ENCODE measurements around the gene EPHA7.

EPHA7 gene

DNA sequence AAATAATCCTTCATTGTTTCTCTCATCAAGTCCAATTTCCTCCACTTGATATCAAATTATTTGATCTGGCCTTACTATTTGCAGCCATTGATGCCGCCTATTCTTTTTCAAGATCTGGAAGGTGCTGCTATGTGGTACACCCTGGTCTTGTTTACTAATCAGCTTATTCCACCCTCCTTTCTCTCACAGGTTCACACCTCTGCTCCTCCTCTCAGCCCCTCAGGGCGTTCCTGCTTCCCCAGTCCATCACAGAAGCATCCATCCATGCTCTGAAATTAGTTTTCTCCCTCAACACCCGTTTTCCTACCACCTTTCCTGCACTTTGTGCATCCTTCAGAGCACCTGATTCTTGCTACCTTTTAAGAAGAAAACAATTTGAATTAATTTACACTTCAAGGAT is 183.6 kb downstream of the EPHA7 start:
- DNase-seq, result no peak

DNA sequence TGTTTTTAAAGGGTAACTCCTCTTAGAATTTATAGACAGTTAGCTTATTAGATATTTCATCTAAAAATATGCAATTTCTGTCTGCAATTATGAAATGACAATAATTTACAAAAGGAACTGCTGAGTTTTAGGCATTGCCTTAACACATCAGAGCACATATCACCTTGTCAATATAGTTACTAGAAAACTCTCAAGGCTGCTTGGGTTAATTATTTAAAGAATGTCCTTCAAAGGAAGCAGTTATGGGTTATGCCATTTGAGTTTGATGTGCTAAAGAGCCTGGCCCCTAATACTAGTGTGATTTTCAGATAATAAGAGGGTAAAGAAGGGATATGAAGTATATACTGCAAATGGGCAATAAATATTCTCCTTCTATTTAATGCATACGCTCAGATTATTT is 192.5 kb downstream of the EPHA7 start:
- no peak for DNase-seq

- DNase-seq, result no peak
These were observed 197.1 kb downstream of the EPHA7 start for GRCh38 chr6:93222071-93222851.

- peak; percentile 41 for DNase-seq
These were observed 199.9 kb downstream of the EPHA7 start for GRCh38 chr6:93219447-93219846.

GRCh38 chr6:93218096-93218495 is 201.3 kb downstream of the EPHA7 start:
- DNase-seq, result no peak

DNA sequence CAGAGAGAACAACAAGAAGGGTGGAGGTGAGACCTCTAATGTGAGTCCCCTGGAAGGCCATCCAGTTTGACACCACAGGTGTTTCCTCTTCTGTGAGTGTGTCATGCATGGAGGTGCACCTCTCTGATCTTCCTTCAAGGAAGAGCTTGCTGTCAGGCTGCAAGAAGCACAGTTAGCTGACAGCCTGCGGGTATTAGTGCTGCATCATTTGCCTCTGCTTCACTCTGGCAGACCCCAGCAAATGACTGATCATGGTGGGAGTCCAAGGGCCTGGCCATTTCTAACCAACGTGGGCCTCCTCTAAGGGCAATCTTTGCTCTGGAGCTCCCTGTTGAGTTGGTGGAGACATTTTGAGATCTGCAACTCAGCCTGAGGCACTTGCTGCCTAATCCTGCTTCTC is 206.3 kb downstream of the EPHA7 start:
- no peak for DNase-seq

GRCh38 chr6:93210908-93211307 is 208.5 kb downstream of the EPHA7 start:
- DNase-seq, result no peak

DNA sequence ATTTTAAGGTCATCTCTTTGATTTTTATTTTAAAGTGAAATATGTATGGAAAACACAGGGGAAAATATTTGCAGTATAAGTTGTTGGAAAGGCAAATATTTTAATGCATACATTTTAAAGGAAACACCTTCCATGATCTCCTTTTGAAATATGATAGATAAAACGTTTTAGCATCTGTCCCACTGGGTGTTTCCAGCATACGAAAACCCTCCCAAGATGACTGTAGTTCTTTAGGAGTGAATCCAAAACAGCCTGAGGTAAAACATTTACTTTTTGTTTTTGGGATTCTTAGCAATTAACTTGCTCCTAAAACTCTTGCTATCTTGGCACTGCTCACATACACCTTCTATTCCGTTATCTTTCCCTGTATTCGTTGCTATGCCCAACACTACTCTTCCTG is 210.0 kb downstream of the EPHA7 start:
- no peak for DNase-seq

- DNase-seq, result no peak
These were observed 222.9 kb downstream of the EPHA7 start for GRCh38 chr6:93196406-93196970.

DNA sequence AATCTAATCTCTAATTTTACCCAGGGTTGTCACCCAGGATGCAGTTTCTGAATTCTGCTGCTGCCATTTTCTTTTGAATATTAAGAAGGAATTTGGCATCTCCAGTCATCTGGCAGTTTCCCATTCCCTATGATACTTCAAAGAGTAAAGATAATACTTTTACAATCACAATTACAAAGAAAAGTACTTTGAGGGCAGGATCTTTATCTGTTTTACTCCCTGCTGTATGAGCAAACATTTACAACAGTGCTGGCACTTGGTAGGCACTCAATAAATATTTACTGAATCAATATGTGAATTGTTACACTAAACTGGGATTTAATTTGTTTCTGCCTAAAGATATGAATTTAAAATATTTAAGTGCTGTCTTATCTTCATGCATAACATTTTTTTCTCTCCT is 224.9 kb downstream of the EPHA7 start:
- no peak for DNase-seq

DNA sequence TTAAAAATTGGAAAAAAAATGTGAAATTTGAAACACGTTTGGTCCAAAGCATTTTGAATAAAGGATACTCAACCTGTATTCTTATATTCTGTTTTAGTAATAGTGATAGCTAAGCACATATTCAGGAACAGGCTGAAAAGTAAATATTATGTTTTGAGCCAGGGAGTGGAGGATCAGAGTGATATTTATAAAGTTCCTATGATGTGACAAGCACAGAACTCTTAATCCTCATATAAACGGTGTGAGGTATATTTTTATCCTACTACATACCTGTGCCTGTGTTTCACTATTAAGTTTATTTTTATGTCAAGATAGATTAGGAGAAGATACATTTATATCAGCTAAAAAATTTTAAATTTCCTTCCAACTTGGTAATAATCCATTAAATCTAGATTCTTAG is 225.5 kb downstream of the EPHA7 start:
- no peak for DNase-seq

All from DMS153 (cell line).